22Rv1 (cell line): ENCODE data around the gene DENND1A.

Experiments used
- H3K27ac ChIP-seq: fragments of 450-650 bp; 2 replicates; pipeline ENCODE4 v1.5.1; 2017
- CTCF ChIP-seq: fragments of 450-650 bp; IDR thresholded peaks from 2 replicates; pipeline ENCODE4 v1.5.1; 2017; ENCODE audit warnings: mild to moderate bottlenecking
- ZFX ChIP-seq: fragments of 450-650 bp; IDR thresholded peaks from 2 replicates; pipeline ENCODE4 v1.6.1; 2017; ENCODE audit warnings: antibody characterized with exemption, borderline replicate concordance

DENND1A gene

DNA sequence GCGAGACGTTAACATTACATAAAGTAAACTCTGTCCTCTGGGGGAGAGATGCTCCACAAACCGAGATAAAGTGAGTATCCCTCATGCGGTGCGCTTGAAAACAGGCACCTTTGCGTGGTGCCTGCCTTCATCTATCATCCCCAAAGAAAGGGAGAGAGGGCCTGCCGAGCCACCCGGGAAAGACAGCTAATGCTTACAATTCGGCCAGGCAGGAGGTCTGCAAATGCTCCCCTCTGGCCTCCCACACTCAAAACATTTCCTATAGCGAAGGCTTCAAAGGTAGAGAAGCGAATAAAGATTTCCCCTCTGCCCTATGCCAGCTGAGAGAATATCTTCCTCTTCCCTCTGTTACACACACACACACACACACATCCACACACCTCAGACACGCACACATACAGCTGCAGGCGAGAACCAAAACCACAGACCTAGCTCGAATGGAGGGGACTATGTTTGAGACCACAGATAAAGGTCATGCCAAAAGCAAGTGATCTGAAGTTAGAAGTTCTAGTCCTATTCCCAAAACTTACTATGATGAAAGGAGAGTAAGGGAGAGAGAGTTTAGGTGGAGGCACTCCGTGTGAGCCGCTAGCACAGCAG, 441.1 kb downstream of the DENND1A start:
- H3K27ac ChIP-seq: no peak overlapping the region
- TF ChIP-seq CTCF (no peak), ZFX (no peak)

DNA sequence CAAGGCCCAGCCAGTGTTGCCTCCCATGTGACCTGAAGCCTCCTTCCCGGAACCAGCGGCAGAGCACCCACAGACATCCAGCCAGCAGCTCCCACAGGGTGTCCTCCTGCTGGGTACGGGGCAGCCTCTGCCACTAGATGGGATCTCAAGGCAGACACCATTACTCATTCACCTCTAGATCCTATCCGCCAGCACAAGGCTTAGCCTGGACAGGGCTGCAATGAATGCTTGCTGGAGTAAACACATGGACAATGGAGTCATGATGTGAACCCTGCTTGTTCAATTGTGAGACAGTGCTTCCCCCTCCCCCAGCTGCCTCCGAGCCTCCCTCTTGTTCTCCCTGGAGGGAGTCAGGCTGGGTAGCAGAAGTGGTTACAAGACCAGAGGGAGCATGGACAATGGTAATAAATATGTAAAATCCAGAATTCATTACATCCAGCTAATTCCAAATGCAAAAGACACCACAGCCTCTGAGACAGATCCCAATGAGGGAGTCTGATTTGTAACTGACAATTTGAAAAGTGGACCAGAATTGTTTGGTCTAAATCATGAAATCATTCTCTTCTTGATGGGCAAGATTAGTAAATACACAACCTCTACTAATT, 441.9 kb downstream of the DENND1A start:
- no peak overlapping the region for H3K27ac ChIP-seq
- no peak for TF ChIP-seq ZFX
- no peak for TF ChIP-seq CTCF

DNA sequence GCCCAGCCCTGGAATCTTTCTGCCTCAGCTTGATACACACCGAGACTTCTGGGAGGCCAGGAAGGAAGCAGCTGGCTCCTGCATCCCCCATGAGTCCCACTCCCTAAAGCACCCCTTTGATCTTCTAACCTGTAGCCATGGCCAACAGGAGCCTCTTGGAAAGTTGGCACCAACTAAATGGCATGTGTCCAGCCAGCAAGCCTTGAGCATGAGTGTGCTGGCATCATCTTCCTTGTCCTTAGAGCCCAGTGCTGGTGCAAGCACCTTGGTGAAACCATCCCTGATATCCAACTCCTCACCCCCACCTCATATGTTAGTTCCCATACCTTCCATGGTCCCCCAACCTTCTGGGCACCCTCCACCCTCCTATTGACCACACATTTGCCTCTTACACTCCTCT, 443.5 kb downstream of the DENND1A start:
- TF ChIP-seq ZFX (no peak), CTCF (no peak)
- no peak overlapping the region for H3K27ac ChIP-seq

DNA sequence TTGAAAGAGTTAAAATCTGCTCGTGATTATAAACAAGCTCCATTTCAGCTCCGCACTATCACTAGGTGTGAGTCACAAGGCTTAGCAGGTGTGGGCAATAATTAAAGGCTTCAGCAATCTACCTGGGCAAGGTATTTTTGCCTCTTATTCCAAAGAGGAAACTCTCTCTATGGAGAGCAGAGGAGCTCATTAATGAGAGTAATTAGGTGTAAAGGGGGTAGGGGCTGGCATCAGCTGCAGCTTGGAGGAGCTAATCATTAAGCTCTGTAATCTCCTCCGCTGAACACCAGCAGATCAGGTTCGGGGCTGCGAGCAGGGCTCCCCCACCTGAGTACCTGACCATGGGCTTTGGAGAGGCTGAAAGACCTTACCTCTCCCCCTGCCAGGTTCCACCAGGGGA, 444.7 kb downstream of the DENND1A start:
- no peak overlapping the region for H3K27ac ChIP-seq
- no peak for TF ChIP-seq CTCF
- no peak for TF ChIP-seq ZFX

DNA sequence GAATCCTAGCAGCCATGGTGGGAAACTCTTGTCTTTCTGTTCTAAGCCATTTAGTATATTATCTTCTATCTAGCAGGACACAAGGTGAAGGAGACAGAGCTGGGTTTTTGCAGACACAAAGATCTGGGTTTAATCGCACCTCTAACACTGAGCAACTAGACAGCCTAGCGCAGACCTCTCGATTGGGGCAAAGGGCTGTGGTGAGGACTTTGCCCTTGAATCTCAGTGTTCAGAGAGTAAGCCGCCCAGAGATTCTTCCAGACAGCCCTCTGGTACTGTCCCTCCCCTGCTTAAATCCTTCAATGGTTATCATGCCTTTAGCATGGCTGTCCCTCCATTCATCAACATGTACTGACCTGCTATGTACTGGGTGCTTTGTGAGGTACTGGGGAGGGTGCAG, 445.8 kb downstream of the DENND1A start:
- no peak for TF ChIP-seq CTCF

DNA sequence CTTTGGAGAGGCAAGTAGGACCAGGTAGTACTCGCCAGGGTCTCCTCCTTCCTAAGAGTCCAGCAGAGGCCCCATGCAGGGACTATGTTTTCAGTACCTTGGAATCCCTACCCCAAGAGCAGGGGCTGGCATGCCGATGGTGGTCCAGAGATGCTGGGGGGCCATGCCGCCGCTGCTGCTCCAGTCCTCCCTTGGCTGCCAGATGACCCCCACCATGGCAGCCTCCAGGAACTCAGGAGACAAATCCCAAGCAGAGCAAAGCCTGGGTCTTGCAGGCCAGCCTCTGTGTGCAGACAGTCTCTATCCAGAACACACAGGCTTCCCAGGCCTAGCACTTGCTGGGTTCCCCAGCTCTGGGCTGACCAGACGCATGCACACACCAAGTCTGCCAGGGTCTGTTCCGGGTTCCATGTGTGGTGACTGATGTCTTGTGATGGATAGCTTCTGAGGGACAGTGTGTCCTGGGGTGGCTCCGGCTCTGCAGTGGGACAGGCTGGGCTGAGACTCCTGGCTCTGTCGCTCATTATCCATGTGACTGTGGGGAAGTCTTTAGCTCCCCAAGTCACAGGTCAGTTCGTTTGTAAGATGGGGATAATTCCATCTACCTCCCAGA, 446.6 kb downstream of the DENND1A start:
- TF ChIP-seq ZFX: no peak
- TF ChIP-seq CTCF: no peak
- H3K27ac ChIP-seq: no peak overlapping the region

More for the DNA sequence above, 445.8 kb downstream of the DENND1A start:
- H3K27ac ChIP-seq: no peak overlapping the region

DNA sequence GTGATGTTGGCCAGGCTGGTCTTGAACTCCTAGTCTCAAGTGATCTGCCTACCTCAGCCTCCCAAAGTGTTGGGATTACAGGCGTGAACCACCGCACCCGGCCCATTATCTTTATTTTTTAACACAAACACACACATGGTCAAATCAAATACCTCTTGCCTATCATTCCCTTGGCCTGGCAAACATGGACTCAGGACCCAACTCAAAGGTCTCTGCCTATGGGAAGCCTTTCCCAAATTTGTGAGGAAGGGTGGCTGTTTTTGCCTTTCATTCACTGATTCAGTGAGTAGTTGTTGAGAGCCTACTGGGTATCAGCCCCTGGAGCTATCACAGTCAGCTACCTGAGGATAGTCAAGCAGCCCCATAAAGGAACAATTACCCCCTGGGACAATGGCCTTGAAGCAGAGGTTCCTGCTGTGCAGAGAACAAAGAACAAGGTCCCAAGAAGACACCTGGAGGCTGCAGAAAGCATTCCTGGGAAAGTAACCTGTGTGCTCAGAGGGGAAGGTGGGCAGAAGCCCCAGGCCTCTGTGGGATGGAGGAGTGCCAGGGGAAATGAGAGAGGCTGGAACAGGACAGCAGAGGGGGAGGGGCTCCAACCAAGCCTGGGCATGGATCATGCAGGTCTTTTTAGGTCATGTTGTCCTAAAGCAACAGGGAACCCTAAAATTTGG, 447.5 kb downstream of the DENND1A start:
- TF ChIP-seq CTCF: no peak
- TF ChIP-seq ZFX: no peak
- no peak overlapping the region for H3K27ac ChIP-seq
